ENCODE results near the gene CBL.
A peak's percentile ranks its signal among the peaks of the same experiment; 100 is the strongest.
"Not testable (repeated sequence)": the region's sequence is repeated elsewhere in the genome, so short reads cannot be mapped to it uniquely, and the experiment has no call there.

Gene CBL

DNA sequence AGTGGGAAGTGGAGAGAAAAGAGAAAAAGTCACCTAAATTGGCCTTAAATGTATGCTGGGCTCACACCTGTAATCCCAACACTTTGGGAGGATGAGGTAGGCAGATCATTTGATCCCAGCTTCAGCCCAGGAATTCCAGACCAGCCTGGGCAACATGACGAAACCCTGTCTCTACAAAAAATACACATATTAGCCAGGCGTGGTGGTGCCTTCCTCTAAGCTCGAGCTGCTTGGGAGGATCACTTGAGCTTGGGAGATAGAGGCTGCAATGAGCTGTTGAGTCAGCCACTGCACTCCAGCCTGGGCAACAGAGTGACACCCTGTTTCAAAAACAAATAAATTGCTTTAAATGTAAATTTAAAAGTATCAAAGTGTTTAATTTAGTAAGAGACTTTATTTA is 3.9 kb downstream of the CBL start:
- no peak for DNase-seq (ENCODE audit: low read depth)

GRCh38 chr11:119218141-119218878 is 12.2 kb downstream of the CBL start:
- peak; percentile 75 for DNase-seq (ENCODE audit: low read depth)

- DNase-seq (ENCODE audit: low read depth) = peak; percentile 29
Measured at GRCh38 chr11:119222308-119222707, 16.2 kb downstream of the CBL start.

DNA sequence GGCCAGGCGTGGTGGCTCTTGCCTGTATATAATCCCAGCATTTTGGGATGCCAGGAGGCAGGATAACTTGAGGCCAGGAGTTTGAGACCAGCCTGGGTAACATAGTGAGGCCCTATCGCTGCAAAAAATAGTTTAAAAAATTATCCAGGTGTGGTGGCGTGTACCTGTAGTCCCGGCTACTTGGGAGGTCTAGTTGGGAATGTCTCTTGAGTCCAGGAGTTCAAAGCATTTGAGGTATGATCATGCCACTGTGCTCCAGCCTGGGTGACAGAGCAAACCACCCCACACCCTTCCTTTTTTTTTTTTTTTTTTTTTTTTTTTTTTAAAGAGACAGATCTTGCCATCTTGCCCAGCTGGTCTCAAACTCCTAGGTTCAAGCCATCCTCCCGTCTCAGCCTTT is 16.8 kb downstream of the CBL start:
- no peak for DNase-seq (ENCODE audit: low read depth)

- DNase-seq (ENCODE audit: low read depth) = no peak
Measured at GRCh38 chr11:119223856-119224255, 17.7 kb downstream of the CBL start.

DNA sequence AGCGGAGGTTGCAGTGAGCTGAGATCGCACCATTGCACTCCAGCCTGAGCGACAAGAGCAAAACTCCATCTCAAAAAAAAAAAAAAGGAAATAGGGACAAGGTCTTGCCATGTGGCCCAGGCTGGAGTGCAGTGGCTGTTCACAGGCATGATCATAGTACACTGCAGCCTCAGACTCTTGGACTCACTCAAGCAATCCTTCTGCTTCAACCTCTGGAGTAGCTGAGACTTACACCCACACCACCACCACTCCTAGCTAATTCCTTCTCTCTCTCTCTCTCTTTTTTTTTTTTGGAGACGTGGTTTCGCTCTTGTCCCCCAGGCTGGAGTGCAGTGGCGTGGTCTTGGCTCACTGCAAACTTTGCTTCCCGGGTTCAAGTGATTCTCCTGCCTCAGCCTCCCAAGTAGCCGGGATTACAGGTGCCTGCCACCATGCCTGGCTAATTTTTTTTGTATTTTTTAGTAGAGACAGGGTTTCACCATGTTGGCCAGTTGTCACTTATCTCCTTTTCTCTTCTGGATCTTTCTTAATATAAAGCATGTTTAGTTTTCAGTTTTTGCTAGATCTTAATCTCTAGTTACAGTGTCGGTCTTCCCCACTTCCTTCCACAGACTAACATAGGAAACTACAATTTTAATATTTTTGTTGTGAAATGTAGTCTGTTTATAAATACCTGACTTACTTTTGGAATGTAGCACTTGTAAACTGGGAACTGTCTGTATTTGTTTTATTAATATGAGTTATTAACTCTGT is 22.6 kb downstream of the CBL start:
- not testable (repeated sequence) for DNase-seq (ENCODE audit: low read depth)

DNA sequence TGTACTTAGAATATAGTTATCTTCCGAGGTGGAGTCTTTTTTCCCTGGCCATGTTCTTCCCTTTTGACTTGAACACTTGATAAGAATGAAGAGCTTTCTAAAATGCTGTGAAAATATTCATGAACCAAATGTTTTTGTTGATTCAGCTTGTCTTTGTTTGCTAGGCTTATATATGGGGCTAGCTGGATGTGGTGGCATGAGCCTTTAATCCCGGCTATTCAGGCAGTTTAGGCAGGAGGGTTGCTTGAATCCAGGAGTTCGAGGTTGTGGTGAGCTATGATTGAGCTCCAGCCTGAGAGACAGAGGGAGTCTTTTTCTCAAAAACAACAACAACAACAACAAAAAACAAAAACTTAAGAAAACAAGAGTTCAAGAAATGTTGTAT is 23.1 kb downstream of the CBL start:
- no peak for DNase-seq (ENCODE audit: low read depth)

- no peak for DNase-seq (ENCODE audit: low read depth)
Measured at GRCh38 chr11:119229741-119230140, 23.6 kb downstream of the CBL start.

DNA sequence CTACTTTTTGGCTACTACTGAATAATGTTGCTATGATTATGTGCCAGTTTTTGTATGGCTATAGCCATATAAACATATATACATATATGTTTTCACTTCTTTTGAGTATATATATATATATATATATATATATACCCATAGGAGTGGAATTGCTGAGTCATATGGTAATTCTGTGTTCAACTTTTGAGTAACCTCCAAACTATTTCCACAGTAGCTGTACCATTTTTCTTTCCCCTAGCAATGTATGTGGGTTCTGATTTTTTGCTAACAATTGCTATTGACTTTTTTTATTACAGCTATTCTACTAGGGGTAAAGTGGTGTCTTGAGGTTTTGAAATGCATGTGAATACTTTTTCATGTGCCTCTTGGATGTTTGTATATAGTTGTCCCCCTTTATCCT is 30.4 kb downstream of the CBL start:
- DNase-seq (ENCODE audit: low read depth) = no peak

DNA sequence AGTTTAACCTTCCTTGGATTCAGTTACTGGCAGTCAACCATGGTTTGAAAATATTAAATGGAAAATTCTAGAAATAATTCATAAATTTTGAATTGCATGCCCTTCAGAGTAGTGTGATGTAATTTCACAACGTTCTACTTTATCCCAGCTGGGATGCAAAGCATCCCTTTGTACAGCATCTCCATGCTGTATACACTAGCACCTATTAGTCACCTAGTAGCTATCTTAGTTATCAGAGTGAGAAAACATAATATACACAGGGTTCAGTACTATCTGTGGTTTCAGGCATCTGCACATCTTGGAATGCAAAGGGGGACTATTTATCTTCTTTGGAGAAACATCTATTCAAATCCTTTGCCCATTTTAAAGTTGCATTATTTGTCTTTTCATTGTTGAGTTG is 30.8 kb downstream of the CBL start:
- DNase-seq (ENCODE audit: low read depth) = no peak

GRCh38 chr11:119237515-119237914 is 31.4 kb downstream of the CBL start:
- no peak for DNase-seq (ENCODE audit: low read depth)

DNA sequence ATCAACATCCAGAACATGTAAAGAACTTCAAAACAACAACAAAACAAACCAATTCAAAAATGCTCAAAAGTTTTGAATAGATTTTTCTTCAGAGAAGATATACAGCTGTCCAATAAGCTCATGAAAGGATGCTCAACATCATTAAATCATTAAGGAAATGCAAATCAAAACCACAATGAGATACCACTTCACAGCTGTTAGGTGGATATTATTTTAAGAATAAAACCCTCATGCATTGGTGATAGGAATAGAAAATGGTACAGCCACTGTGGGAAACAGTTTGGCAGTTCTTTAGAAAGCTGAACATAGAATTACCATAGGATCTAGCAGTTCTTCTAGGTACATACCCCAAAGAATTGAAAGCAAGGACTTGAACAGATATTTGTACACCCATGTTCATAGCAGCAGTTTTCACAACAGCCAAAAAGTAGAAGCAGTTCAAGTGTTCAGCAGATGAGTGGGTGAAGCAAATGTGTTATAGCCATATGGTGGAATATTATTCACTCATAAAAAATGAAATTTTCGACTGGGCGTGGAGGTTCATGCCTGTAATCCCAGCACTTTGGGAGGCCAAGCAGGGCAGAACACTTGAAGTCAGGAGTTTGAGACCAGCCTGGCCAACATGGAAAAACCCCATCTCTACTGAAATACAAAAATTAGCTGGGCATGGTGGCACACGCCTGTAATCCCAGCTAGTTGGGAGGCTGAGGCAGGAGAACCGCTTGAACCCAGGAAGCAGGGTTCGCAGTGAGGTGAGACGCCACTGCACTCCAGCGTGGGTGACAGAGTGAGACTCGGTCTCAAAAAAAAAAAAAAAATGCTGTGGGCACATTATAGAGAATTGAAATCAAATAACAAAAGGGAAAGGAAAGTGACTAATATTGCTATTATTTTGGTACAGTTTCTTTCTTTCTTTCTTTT is 42.9 kb downstream of the CBL start:
- DNase-seq (ENCODE audit: low read depth) = no peak

GRCh38 chr11:119249671-119250010 is 43.5 kb downstream of the CBL start:
- no peak for DNase-seq (ENCODE audit: low read depth)

DNA sequence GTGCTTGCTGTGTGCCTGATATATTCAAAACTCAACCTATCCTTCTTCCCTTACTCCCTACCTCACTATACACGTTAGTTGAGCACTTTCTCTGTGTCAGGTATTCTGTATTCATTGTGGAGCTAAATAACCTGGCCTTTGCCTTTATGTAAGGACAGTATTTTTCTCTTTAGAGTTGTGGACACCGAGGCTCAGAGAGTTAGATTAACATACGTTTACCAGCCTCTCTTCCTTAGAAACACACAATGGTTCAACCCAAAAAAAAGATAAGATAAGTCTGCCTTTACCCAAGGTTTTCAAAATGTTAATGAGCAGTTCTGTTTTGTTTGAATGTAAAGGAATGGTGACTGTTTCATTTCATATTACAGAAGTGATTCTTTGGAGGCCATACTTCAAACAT is 45.0 kb downstream of the CBL start:
- DNase-seq (ENCODE audit: low read depth) = no peak

- DNase-seq (ENCODE audit: low read depth) = no peak
Measured at GRCh38 chr11:119254239-119254638, 48.1 kb downstream of the CBL start.

GRCh38 chr11:119258180-119258579 is 52.0 kb downstream of the CBL start:
- no peak for DNase-seq (ENCODE audit: low read depth)

DNA sequence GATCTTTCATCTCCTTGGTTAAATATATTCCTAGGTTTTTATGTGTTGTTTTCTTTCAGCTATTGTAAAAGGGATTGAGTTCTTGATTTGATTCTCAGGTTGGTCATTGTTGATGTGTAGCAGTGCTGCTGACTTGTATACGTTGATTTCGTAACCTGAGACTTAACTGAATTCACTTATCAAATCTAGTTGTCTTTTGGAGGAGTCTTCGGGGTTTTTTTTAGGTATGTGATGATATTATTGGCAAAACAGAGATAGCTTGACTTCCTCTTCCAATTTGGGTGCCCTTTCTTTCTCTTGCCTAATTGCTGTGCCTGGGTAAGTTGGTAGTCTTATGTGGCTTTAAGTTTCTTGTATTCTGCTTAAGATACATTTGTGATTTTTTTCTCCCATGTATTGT is 52.8 kb downstream of the CBL start:
- no peak for DNase-seq (ENCODE audit: low read depth)

DNA sequence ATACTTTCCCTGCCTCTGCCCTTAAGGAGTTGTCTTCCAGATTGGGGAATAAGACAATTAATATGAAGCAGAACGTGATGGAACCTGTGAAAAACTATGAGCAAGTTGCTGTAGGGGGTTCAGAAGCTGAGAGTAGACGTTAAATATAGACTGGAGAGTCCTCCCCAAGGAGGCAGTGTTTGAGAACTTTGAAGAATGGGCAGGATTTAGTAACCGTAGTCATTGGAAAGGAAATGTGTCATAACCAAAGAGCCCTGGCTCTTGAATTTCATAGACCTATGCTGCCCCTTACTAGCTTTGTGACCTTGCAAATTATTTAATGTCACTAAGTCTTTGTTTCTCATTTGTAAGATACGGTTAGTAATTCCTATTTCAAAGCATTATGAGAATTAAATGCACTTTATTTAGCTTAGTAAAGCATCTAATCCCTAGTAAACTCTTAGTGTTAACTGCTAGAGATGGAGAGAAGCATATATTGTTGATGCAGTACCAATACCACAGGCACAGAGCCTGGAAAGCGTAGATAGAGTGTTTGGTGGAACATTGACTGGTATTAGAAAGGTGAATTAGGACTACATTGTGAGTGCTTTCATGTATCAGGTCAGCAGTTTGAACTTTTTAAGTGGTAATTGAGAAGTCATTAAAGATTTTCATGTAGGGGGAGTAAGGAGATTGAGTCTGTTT is 56.7 kb downstream of the CBL start:
- DNase-seq (ENCODE audit: low read depth) = no peak

DNA sequence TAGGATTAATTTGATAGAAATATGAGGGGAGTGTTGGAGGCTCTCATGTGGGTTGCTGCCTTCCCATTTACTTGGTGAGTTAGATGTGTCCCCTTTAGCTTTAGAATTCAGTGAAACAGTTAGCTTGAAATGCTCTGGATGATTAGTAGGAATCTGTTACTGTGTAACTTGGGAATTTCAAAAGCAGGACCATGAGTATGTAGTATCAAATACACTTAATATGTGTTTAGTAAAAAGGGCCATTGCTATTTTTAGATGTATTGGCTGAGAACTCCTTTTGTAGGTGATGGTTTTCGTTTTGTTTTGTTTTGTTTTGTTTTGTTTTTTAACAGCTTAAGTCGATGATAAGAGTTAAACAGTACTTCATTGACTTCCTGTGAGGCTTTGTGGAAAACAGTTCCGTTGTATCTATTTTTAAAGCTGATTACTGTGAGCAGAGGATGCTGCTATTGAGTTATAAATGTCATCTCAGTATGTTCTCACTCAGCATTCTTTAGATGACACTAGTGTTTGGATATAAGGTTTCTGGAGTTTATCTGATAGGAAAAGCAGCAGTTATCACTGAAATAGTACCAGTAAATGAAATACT is 57.3 kb downstream of the CBL start:
- DNase-seq (ENCODE audit: low read depth) = no peak

DNA sequence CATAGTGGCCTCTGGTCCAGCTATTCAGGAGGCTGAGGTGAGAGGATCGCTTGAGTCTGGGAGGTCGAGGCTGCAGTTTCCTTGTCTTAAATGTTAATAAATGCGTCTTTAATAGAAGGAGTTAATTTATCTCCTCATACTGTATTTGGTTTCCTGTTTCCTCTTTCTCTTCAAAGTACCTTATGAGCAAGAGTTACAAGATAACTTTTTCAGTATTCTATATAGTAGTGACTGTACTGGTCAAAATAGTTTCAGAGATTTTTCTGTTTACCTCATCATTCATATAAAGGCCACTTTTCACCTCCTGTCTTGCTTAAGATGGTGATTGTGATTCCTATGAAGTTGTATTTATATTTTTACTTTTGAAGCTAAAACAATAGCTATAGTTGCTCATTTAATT is 59.9 kb downstream of the CBL start:
- no peak for DNase-seq (ENCODE audit: low read depth)

DNA sequence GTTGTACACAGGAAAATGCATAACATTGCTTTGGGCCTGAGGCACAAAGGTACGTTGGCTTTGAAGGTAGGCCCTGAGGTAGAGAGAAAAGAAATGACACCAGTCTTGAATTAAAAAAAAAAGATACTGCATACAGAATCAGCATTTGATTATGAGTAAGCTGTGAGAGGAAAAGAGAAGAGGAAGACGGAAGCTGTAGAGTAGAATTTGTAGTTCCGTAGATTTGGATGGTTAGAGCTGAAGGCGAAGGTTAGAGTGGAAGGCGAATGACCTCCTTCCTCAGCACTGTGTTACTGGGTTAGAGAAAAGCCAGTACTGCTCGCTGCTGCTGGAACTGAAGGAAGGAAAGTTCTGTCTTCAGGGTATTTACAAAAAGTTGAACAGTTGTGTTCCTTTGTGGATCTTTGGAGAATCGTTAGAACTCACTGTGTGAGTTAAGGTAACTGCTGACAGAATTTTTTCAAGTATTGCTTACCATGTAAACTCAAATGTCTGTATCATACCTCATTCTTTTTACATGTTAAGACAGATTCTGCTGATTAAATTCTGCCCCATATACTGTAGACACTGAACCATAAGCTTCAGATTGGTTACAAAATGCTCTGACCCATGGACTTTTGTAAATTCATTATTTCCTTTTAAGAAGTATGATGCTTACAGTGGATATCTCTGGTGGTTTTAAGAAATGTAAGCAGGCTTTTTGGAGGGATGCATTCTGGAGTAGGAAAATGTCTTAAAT is 60.5 kb downstream of the CBL start:
- DNase-seq (ENCODE audit: low read depth) = no peak

Data from fibroblast of the conjunctiva (primary cell).